Left renal pelvis (tissue), 4 donors: Measurements from ENCODE around the gene ILF3. TPM values are rescaled to one million over a fixed set of nuclear protein-coding genes. Genes with fewer than 3 reads are reported as not detected.
"Not testable (repeated sequence)": the region's sequence is repeated elsewhere in the genome, so short reads cannot be mapped to it uniquely, and the experiment has no call there.

Experiments used
- DNase-seq, 4 donors: peaks; one replicate each; pipeline ENCODE4 v3.0.0-alpha.2; 2013; ENCODE audit warnings: low read depth in 4 of 4, low spot score in 3 of 4
- polyA plus RNA-seq, 4 donors: library from polyadenylated mRNA; unstranded; fragments of 120-200 nt; gene quantifications; one replicate each; pipeline ENCODE4 v1.2.1, GENCODE V29; 2013; ENCODE audit not compliant: insufficient read length in 4 of 4

Gene ILF3
- polyA plus RNA-seq, 4 donors = 209 to 347 (median 284) TPM

DNA sequence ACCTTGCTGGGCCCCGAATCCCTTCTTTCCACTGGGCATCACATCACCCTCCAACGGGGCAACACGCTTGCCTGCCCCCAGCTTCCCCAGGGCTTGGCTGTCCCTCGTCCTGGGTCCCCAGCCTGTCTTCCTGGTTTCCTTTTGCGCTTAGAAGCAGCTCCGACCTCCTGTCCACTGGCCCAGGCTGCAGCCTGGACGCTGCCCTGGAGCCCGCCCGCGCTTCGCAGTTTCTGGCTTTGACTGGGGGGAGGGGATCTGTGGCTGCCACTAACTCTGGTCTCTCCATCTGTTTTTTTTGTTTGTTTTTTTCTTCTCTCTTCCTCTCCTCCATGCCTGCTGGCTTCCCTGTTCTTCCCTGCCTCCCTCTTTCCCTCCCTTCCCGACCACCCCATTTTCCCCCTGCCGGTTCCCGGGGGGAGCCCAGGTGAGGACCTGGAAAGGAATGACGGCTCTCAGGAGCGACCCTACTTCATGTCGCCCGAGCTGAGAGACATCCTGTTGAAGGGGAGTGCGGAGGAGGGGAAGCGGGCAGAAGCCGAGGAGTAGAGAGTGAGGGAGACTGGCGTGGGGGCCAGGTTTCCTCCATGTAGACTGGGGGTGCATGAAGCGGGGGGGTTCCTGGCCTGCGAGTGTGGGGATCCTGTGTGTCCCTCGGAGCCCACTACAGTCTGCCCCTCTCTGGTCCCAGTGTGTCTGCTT is 11.5 kb upstream of the ILF3 start:
- DNase-seq = no peak

DNA sequence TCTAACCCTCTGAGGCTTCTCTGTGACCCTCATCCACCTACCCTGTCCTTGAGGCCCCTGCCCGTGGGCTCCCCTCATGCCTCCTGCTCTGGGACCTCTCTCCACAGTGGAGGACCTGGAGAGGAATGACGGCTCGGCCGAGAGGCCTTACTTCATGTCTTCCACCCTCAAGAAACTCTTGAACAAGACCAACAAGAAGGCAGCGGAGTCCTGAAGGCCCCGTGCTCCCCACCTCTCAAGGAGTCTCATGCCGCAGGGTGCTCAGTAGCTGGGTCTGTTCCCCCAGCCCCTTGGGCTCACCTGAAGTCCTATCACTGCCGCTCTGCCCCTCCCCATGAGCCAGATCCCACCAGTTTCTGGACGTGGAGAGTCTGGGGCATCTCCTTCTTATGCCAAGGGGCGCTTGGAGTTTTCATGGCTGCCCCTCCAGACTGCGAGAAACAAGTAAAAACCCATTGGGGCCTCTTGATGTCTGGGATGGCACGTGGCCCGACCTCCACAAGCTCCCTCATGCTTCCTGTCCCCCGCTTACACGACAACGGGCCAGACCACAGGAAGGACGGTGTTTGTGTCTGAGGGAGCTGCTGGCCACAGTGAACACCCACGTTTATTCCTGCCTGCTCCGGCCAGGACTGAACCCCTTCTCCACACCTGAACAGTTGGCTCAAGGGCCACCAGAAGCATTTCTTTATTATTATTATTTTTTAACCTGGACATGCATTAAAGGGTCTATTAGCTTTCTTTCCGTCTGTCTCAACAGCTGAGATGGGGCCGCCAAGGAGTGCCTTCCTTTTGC is 10.8 kb upstream of the ILF3 start:
- DNase-seq = no peak

DNA sequence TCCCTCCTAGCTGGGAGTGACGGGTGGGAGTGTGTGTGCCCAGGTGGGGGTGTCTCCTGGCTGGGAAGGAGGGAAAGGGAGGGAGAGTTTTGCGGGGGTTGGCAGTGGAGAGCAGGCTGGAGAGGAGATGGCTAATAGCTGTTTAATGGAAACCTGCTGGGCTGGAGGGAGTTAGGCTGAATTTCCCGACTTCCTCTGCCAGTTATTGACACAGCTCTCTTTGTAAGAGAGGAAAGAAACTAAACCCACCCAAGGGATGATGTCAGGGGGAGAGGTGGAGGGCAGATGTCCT is 10.2 kb upstream of the ILF3 start:
- DNase-seq = no peak

DNA sequence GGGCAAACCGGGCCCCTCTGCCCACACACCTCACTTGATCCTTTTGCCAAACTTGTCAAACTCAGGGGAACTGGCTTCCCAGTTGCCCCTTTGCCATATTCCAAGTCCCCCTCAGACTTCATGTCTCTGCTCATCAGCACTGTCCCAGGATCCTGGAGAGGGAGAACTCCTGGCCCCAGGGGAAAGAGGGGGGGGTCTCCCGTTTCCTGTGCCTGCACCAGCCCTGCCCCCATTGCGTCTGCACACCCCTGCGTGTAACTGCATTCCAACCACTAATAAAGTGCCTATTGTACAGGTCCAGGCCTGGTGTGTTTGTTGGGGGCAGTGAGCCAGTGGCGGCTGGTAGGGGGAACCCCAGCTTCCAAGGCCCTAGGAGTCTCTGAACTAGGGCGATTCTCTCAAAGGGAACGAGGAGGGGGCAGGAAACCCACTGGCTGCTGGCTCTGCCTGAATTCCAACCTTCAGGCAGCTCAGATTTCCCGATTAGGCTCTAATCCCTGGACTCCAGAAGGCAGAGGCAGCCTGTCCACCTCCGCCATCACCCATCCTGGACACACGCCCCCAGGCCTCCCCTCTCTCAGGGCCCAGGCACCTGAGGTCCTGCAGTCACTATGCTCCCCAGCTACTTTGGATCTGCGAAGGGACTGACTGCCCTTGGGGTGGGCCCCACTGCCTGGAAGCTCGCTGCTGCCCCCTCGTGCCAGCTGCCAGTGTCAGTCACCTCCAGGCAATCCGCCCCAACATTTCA is 9.7 kb upstream of the ILF3 start:
- no peak for DNase-seq

DNA sequence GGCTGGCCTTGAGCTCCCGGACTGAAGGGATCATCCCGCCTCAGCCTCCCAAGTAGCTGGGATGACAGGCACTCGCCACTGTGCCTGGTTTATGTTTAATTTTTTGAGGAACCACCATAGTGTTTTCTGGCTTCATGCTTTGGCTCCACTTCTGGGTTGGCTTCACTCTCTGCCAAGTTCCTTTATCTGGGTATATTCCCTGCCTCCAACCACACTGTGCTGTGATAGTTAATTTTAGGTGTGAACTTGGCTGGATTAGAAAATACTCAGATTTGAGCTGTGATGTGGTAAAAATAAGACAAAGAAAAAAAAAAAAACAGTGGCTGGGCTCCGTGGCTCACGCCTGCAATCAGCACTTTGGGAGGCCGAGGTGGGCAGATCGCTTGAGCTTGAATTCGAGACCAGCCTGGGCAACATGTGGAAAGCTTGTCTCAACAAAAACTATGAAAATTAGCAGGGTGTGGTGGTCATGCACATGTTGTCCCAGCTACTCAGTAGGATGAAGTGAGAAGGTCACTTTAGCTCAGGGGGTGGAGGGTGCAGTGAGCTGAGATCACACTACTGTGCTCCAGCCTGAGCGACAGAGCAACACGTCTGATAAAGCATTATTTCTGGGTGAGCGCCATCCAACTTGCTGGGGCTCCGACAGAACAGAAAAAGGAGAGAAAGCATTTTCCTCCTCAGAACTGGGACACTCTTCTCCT is 7.5 kb upstream of the ILF3 start:
- no peak for DNase-seq

DNA sequence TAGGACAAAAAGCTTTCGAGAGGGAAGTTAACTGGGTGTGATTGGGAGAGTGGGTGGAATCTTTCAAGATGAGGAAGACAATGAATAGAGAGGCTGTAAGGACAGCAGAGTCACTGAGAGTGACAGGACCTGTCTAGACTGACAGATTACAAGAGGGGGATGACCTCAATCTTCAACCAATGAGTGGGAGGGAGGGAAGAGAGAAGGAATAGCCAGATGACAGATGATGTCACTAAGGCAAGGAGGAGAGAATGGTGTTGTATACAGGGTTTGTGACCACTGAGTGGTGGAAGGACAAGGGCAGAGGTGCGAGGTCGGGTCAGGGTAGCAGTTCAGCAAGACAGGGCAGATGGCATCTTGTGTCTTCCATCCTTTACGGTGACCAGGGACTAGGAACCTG is 5.8 kb upstream of the ILF3 start:
- no peak for DNase-seq

DNA sequence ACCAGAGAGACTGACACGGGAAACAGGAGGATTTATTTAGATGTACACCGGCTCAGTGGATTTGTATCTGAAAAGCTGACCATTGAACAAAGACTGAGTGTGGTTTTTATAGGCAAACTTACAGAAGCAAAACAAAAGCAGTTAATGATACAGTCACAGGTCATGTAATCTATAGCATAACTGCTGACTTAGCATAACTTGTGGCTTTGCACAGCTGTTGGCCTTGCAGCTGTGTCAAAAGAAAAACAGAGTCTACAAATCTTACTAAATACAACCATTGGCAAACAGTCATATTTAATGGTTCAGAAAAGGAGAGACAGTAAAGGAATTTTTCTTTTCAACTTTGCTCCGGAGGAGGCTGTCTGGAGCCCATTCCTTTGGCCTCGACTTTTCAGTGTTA is 2.3 kb upstream of the ILF3 start:
- no peak for DNase-seq

DNA sequence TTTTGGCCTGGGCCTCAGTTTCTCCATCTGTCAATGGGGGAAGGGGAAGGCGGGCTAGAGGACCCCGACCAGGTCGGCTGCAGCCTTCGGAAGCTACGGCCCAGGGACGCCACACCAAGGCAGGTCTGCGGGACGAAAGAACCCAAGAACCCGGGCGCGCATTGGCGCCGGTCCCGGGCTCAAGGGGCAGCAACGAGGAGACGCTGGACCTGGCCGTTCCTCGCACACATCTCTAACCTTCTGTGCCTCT is 739 bp upstream of the ILF3 start:
- DNase-seq = no peak

DNA sequence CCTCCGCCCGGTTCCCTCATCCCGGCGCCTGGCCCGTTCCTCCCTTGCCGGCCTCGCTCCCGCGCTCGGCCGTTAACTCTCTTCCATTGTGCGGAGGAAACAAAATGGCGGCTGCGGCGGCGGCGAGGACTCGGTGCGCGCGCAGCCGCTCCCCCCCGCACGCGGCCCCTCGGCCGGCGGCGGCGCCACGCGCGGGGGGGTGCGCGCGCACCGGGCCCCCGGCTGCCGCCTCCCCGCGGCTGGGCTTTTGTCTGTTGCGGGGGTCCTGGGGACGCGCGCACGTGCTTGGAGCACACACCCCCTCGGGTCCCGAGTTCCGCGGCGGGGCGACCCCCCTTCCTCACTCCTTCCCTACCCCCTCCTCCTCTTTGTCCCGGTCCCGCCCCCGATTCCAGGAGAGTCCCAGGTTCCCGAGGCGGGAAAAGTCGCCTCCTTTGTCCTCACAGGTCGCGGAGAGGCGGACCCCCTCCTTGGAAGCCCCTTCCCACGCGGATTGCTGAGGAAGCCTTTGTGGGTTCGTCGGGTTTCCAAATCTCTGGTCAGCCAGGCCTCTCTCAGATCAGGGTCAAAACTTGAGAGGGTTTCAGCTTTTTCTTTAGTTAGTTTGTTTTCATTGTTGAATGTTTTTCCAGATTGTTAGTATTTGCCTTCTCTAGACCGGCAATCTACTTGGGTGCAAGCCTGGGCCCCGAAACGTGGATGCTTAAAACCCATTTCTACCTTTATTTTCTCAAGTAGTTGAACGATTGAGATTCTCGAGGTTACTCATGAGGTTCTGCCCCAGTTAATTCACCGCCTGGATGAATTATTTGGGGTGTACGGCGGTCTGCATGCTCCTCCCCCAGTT is 687 bp downstream of the ILF3 start:
- peak in 1 of 4 donors; percentile 32 for DNase-seq

DNA sequence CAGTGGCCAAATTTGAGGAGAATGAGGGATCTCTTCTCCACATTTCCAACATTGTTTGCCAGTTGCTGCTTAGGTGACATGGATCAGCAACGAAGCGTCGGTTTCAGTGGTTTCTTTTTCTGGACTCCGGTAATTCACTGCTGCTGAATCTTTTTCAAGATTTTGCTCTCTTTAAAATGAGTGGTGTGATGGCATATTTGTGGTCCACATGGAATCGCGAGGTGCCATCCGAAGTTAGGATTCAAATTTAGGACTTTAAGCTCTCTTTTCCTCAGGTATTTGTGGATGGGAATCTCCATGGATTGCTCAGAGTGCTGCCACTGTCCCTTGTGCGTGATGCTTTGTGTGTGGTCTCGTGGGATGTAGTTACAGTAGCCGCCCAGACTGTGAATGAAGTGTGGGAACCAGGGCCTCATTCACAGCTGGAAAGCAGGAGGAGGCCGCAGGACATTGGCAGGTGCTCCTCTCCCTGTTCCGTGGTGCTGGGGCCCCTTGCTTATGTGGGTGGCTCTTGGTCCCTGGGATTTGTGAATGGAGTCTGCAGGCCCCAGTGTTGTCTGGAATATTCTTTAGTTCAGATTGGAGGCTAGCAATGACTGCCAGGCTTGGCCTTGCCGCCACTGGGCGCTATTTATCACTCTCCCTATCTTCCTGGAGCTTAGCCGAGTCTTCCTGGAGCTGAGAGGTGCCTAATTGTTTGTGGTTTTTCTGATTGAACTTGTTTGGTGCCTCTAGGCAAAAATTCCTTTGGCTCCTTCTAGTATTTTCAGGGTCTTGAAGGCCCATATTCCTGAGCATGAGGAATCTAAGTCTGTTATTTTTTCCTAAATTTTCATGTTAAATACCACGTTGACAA is 1.5 kb downstream of the ILF3 start:
- no peak for DNase-seq

DNA sequence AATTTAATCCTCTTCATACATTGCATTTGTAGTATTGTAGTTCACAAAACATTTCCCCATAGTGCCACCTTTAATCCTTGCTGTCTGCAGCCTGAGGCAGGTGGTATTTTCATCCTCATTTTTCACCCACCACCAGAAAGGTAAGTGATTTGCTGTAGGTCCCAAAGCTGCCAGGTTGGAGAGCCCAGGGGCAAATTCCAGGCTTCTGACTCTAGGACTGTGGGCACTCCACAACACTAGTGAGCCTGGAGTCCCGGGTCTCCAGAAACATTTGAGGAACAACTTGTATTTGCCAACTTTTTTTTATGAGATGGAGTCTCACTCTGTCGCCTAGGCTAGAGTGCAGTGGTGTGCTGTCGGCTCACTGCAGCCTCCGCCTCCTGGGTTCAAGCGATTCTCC is 6.2 kb downstream of the ILF3 start:
- no peak for DNase-seq

DNA sequence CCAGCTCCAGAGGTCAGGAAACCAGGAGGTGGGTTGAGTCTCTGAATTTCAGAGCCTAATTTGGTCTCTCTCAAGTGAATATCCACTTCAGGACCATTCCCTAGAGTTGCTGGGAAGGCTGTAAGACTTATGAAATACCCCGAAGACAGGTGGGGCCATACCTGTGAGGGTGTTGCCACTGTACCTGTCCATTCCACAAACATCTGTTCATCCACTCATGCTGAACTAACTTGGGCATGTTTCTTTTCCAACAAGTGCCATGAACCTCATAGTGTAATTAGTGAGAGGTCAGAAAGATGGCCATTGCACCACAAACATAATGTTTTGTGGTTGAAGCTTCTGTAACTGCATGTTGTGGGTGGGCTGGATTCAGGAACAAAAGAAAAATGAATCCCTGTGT is 7.8 kb downstream of the ILF3 start:
- DNase-seq = no peak

DNA sequence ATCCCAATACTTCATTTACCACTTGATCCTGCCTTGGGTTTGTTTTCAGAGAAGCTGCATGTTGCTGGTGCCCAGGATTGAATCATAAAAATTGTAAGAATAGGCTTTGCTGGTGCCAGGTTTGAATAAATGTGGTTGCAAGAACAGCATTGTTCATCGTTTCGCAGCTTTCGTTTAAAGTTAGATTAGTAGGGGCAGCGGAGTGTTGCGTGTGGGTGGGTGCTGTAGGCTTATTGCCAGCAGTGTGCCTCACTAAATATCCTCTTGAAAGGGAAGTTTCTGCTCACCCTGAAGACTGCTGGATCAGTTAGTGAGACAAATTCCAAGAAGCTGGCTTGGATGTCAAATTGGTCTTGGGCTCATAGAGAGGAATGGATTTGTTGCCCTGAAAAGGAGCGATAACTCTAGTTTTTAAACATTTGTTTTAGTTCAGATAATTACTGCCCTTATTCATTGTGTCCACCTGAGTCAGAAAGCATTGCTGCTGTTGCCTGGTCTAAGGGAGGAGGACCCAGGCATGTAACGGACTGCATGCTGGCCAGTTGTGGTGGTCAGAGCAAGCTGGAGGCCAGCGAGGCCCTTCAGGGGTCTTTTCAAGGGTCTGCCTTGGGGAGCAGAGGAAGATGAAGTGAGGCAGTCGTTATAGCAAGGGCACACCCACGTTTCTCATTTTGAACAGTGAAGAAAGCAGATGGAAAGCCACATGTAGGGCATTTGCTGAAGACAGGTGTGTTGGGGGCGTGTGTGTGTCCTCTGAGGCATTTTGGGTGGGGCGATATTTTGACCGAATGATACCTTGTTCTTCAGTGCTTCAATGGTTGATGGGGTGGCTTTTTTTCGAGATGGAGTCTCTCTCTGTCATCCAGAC is 8.5 kb downstream of the ILF3 start:
- DNase-seq = no peak

DNA sequence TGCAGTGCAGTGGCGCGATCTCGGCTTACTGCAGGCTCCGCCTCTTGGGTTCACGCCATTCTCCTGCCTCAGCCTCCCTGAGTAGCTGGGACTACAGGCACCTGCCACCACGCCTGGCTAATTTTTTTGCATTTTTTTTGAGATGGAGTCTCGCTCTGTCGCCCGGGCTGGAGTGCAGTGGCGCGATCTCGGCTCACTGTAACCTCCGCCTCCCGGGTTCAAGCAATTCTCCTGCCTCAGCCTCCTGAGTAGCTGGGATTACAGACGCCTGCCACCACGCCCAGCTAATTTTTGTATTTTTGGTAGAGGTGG is 9.1 kb downstream of the ILF3 start:
- DNase-seq = not testable (repeated sequence)

DNA sequence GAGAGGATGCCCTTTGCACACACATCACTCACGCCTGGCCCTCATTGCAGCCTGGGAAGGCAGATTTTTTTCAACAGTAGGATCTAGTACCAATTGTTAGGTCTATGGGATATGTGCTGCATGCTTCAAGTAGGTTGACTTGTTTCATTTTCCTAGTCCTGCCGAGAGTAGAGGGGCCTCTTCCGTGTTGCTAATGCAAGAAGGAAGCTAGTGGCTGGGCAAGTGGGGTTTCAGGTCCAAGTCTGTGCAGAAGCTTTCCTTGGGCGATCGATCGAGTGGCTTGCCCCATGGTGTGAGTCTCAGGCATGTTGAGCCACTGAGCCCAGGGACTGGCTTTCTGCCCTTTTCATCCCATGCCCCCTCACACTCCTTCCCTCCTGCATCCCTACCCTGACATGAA is 13.7 kb downstream of the ILF3 start:
- no peak for DNase-seq

DNA sequence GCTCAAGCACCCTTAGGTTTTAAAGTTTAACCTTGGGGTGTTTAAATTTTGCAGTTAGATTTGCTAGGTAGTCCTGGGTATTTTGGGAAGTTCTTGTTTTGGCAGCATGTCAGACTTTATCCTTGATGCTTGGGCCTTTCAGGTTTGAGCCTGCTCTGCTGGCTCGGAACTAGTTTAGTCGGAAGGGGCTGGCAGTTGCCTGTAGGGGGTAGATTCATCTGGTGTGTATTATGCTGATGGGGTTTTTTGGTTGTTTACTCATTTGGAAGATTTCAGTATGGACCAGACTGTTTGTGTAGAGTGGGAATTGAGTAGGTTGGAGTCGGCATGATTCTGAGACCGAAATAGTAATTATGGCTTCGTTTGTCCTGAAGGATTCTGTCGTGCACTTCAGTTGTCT is 15.1 kb downstream of the ILF3 start:
- no peak for DNase-seq

DNA sequence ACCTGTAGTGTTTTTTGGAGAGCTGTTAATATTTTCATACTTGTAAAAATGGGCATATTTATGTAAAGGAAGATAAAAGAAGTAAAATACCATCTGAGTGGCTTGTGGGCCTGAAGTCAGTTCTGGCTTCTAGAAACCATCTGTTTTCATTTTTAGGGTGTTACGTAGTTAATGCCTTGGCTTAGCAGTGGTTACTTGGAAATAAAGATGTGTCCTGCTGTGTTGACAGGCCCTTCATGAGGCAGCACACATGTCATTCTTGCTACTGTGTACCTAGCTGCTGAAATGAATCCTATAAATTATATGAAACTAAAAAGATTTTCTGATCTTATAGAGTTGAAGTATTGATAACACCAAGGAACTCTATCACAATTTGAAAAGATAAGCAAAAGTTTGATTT is 16.0 kb downstream of the ILF3 start:
- DNase-seq = no peak

DNA sequence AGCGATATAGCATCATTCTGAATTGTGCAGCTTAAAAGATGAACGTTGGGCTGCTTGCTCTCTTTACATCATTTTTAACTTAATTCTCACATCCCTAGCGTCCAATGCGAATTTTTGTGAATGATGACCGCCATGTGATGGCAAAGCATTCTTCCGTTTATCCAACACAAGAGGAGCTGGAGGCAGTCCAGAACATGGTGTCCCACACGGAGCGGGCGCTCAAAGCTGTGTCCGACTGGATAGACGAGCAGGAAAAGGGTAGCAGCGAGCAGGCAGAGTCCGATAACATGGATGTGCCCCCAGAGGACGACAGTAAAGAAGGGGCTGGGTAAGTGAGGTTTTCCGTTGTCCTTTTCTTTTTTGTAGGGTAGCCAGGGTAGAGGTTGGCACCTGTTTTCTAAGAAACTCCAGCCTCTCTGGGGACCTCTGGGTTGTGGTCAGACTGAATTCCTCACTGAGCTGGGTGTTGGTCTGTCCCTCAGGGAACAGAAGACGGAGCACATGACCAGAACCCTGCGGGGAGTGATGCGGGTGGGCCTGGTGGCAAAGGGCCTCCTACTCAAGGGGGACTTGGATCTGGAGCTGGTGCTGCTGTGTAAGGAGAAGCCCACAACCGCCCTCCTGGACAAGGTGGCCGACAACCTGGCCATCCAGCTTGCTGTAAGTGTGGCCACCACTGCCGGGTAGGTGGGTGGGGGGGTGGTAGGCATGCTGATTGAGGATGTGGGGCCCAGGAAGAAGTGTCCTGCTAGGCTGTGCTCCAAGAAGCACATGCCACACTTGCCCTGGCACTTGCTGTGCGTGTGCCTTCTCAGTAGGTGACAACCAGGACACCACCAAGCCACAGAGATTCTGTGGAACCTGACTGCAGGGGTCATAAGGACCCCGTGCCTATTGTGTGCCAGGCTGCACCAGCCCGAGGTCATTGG is 17.0 kb downstream of the ILF3 start:
- DNase-seq = no peak
